WTC11 (cell line): ENCODE measurements around the gene C13orf46. TPM values are rescaled to one million over a fixed set of nuclear protein-coding genes. Genes with fewer than 3 reads are reported as not detected.

Source experiments
- ATAC-seq: fragments of 200-7000 bp; cut with Tn5 transposase; 2 replicates; pipeline ENCODE4 v1.10.0; 2021; ENCODE audit warnings: mild to moderate bottlenecking, moderate library complexity
- CTCF ChIA-PET: fragments of 300-600 bp; sonication (Branson Sonifier 250); formaldehyde crosslinking; loops from one replicate; lab custom pipeline; 2021; ENCODE audit warnings: antibody characterized with exemption; lab: Charles Lee
- POLR2A ChIA-PET: fragments of 350-600 bp; sonication (Branson Sonifier 250); formaldehyde crosslinking; loops from one replicate; lab custom pipeline; 2021; ENCODE audit warnings: antibody characterized with exemption; lab: Charles Lee
- DNase-seq: peaks from one replicate; pipeline ENCODE4 v3.0.0; 2021; ENCODE audit warnings: low spot score
- H3K27ac Mint-ChIP-seq: 2 replicates; pipeline ENCODE4 v1.8.0; 2021; ENCODE audit warnings: mixed read lengths
- H3K27me3 Mint-ChIP-seq: 2 replicates; pipeline ENCODE4 v1.8.0; 2021; ENCODE audit warnings: low read depth, mild to moderate bottlenecking, moderate library complexity, mixed read lengths
- H3K36me3 Mint-ChIP-seq: 2 replicates; pipeline ENCODE4 v1.8.0; 2021; ENCODE audit warnings: mixed read lengths
- H3K4me1 Mint-ChIP-seq: 2 replicates; pipeline ENCODE4 v1.8.0; 2022; ENCODE audit warnings: mixed read lengths
- H3K4me3 Mint-ChIP-seq: 2 replicates; pipeline ENCODE4 v1.8.0; 2021; ENCODE audit warnings: mild to moderate bottlenecking, moderate library complexity, mixed read lengths
- H3K9me3 Mint-ChIP-seq: 2 replicates; pipeline ENCODE4 v1.8.0; 2021; ENCODE audit warnings: mixed read lengths
- AFF4 ChIP-seq: sonication (generic); formaldehyde crosslinking; IDR thresholded peaks from 2 replicates; pipeline ENCODE4 v1.8.1; 2023; ENCODE audit warnings: mild to moderate bottlenecking, missing genetic modification reagents, borderline replicate concordance
- ATF2 ChIP-seq: sonication (generic); formaldehyde crosslinking; IDR thresholded peaks from 2 replicates; pipeline ENCODE4 v1.8.1; 2022; ENCODE audit warnings: low read depth, missing genetic modification reagents, borderline replicate concordance
- CTCF ChIP-seq: fragments of 200-600 bp; IDR thresholded peaks from 2 replicates; pipeline ENCODE4 v1.8.0; 2022; ENCODE audit warnings: antibody characterized with exemption
- EMX1 ChIP-seq: fragments of 250-450 bp; sonication (Bioruptor Pico); IDR thresholded peaks from 2 replicates; pipeline ENCODE4 v1.8.0; 2021; ENCODE audit warnings: mild to moderate bottlenecking
- FOXP1 ChIP-seq: sonication (generic); formaldehyde crosslinking; IDR thresholded peaks from 2 replicates; pipeline ENCODE4 v1.8.0; 2022; ENCODE audit warnings: missing genetic modification reagents, mild to moderate bottlenecking, moderate library complexity, borderline replicate concordance
- GRHL2 ChIP-seq: fragments of 250-450 bp; sonication (Bioruptor Pico); IDR thresholded peaks from 2 replicates; pipeline ENCODE4 v1.8.0; 2022; ENCODE audit warnings: mild to moderate bottlenecking, moderate library complexity; ENCODE audit not compliant: insufficient replicate concordance, severe bottlenecking
- GTF2I ChIP-seq: fragments of 250-450 bp; sonication (Bioruptor Pico); conservative IDR thresholded peaks from 2 replicates; pipeline ENCODE4 v1.4.0; 2021; ENCODE audit warnings: mild to moderate bottlenecking
- IRF1 ChIP-seq: sonication (generic); formaldehyde crosslinking; IDR thresholded peaks from 2 replicates; pipeline ENCODE4 v1.8.0; 2023; ENCODE audit warnings: missing genetic modification reagents
- IRF2 ChIP-seq: sonication (generic); formaldehyde crosslinking; IDR thresholded peaks from 2 replicates; pipeline ENCODE4 v1.8.0; 2022; ENCODE audit warnings: low read depth, missing genetic modification reagents, borderline replicate concordance
- JAZF1 ChIP-seq: fragments of 250-450 bp; sonication (Bioruptor Pico); IDR thresholded peaks from 2 replicates; pipeline ENCODE4 v1.9.0; 2021; ENCODE audit warnings: moderate library complexity, mild to moderate bottlenecking, inconsistent platforms
- MYBL2 ChIP-seq: sonication (generic); formaldehyde crosslinking; IDR thresholded peaks from 2 replicates; pipeline ENCODE4 v1.8.1; 2023; ENCODE audit warnings: mild to moderate bottlenecking, moderate library complexity, missing genetic modification reagents
- NR2C2 ChIP-seq: sonication (generic); formaldehyde crosslinking; IDR thresholded peaks from 2 replicates; pipeline ENCODE4 v1.8.0; 2022; ENCODE audit warnings: mild to moderate bottlenecking, missing genetic modification reagents
- OVOL2 ChIP-seq: fragments of 250-450 bp; sonication (Bioruptor Pico); IDR thresholded peaks from 2 replicates; pipeline ENCODE4 v1.9.0; 2021; ENCODE audit warnings: mild to moderate bottlenecking, borderline replicate concordance
- PRRX2 ChIP-seq: fragments of 250-450 bp; sonication (Bioruptor Pico); IDR thresholded peaks from 2 replicates; pipeline ENCODE4 v1.8.0; 2021; ENCODE audit warnings: mild to moderate bottlenecking
- SP1 ChIP-seq: sonication (generic); formaldehyde crosslinking; conservative IDR thresholded peaks from 2 replicates; pipeline ENCODE4 v1.8.1; 2022; ENCODE audit warnings: missing genetic modification reagents
- TEAD4 ChIP-seq: sonication (generic); formaldehyde crosslinking; IDR thresholded peaks from 2 replicates; pipeline ENCODE4 v1.8.0; 2022; ENCODE audit warnings: mild to moderate bottlenecking, missing genetic modification reagents
- TP53 ChIP-seq: sonication (generic); formaldehyde crosslinking; IDR thresholded peaks from 2 replicates; pipeline ENCODE4 v1.8.1; 2023; ENCODE audit warnings: mild to moderate bottlenecking, missing genetic modification reagents
- ZNF232 ChIP-seq: sonication (generic); formaldehyde crosslinking; IDR thresholded peaks from 2 replicates; pipeline ENCODE4 v1.8.0; 2022; ENCODE audit warnings: mild to moderate bottlenecking, missing genetic modification reagents
- ZNF263 ChIP-seq: sonication (generic); formaldehyde crosslinking; IDR thresholded peaks from 2 replicates; pipeline ENCODE4 v1.8.1; 2022; ENCODE audit warnings: low read depth, mild to moderate bottlenecking, moderate library complexity, missing genetic modification reagents
- ZNF317 ChIP-seq: sonication (generic); formaldehyde crosslinking; IDR thresholded peaks from 2 replicates; pipeline ENCODE4 v1.8.1; 2023; ENCODE audit warnings: low read depth, mild to moderate bottlenecking, moderate library complexity, missing genetic modification reagents, borderline replicate concordance
- ZNF396 ChIP-seq: fragments of 250-450 bp; sonication (Bioruptor Pico); IDR thresholded peaks from 2 replicates; pipeline ENCODE4 v1.8.0; 2021; ENCODE audit warnings: mild to moderate bottlenecking, moderate library complexity, borderline replicate concordance
- ZNF425 ChIP-seq: fragments of 250-450 bp; sonication (Bioruptor Pico); conservative IDR thresholded peaks from 2 replicates; pipeline ENCODE4 v1.9.0; 2021; ENCODE audit warnings: mild to moderate bottlenecking
- ZSCAN18 ChIP-seq: fragments of 250-450 bp; sonication (Bioruptor Pico); IDR thresholded peaks from 2 replicates; pipeline ENCODE4 v2.1.2; 2022; ENCODE audit warnings: mild to moderate bottlenecking, moderate library complexity
- total RNA-seq: library from RNA; stranded (reverse); gene quantifications from 3 replicates; pipeline ENCODE4 v1.2.3, GENCODE V29; 2021

The C13orf46 gene
- total RNA-seq, 1 experiment from 2014 or later, result 0.50 TPM

- ATAC-seq (no peak), DNase-seq (no peak)
- peaks cover 39% of the 10 kb centered on the region for H3K36me3 Mint-ChIP-seq
- H3K27ac Mint-ChIP-seq, result peak overlapping the region; percentile 41; the same call in 1 of the 2 replicates
- H3K27me3 Mint-ChIP-seq, result no peaks in the 10 kb centered on the region
- POLR2A ChIA-PET, result no interaction called here
- H3K9me3 Mint-ChIP-seq, result peaks cover 30% of the 10 kb centered on the region
- TF ChIP-seq JAZF1 (CRISPR knock-in tag) (no peak), TEAD4 (CRISPR knock-in tag) (no peak), SP1 (CRISPR knock-in tag) (no peak), ZNF396 (no peak), ZNF263 (no peak), TP53 (CRISPR knock-in tag) (no peak), CTCF (no peak), ZSCAN18 (no peak), GTF2I (CRISPR knock-in tag) (no peak)
- TF ChIP-seq, all 79 proteins: peak for 0
- H3K4me3 Mint-ChIP-seq, result no peak overlapping the region
- CTCF ChIA-PET, result no interaction called here
- no peaks in the 10 kb centered on the region for H3K4me1 Mint-ChIP-seq
Observed at GRCh38 chr13:113992276-113993005, 18.6 kb upstream of the C13orf46 start.

GRCh38 chr13:113991676-113992179 lies 17.9 kb upstream of the C13orf46 start:
- no peak overlapping the region; the same call in 1 of the 2 replicates for H3K27ac Mint-ChIP-seq
- ChIA-PET POLR2A (no interaction called here), CTCF (no interaction called here)
- no peaks in the 10 kb centered on the region for H3K4me1 Mint-ChIP-seq
- no peak for ATAC-seq
- no peak for TF ChIP-seq ZNF317 (CRISPR knock-in tag)
- no peak for TF ChIP-seq ZNF425 (CRISPR knock-in tag)
- no peak for TF ChIP-seq AFF4 (CRISPR knock-in tag)
- no peak for TF ChIP-seq MYBL2
- TF ChIP-seq EMX1 (CRISPR knock-in tag), result no peak
- no peak for TF ChIP-seq ZNF232 (CRISPR knock-in tag)
- TF ChIP-seq NR2C2 (CRISPR knock-in tag), result no peak
- TF ChIP-seq FOXP1 (CRISPR knock-in tag), result no peak
- no peak for TF ChIP-seq IRF1
- TF ChIP-seq PRRX2 (CRISPR knock-in tag), result no peak
- TF ChIP-seq IRF2 (CRISPR knock-in tag), result no peak
- no peak for TF ChIP-seq SP1 (CRISPR knock-in tag)
- no peak for TF ChIP-seq OVOL2
- no peak for TF ChIP-seq GRHL2 (CRISPR knock-in tag)
- no peak for TF ChIP-seq ATF2
- no peak for TF ChIP-seq TP53 (CRISPR knock-in tag)
- TF ChIP-seq GTF2I (CRISPR knock-in tag), result no peak
- no peak overlapping the region for H3K4me3 Mint-ChIP-seq
- H3K27me3 Mint-ChIP-seq, result no peaks in the 10 kb centered on the region
- peaks cover 30% of the 10 kb centered on the region for H3K9me3 Mint-ChIP-seq
- DNase-seq, result no peak
- H3K36me3 Mint-ChIP-seq, result peaks cover 39% of the 10 kb centered on the region
